Renal cortical epithelial cell (primary cell): ENCODE results near the gene DMAC2L. TPM values are rescaled to one million over a fixed set of nuclear protein-coding genes. Genes with fewer than 3 reads are reported as not detected.

Experiments
- DNase-seq: peaks from one replicate; pipeline ENCODE4 v3.0.0-alpha.2; 2011; ENCODE audit warnings: low read depth
- total RNA-seq: library from RNA; depleted of rRNA; stranded (reverse); fragments of >200 nt; gene quantifications from 2 replicates; pipeline ENCODE4 v1.2.3, GENCODE V29; 2014

The DMAC2L gene
- total RNA-seq, 1 donor from 2014 or later = 10.6 TPM

DNA sequence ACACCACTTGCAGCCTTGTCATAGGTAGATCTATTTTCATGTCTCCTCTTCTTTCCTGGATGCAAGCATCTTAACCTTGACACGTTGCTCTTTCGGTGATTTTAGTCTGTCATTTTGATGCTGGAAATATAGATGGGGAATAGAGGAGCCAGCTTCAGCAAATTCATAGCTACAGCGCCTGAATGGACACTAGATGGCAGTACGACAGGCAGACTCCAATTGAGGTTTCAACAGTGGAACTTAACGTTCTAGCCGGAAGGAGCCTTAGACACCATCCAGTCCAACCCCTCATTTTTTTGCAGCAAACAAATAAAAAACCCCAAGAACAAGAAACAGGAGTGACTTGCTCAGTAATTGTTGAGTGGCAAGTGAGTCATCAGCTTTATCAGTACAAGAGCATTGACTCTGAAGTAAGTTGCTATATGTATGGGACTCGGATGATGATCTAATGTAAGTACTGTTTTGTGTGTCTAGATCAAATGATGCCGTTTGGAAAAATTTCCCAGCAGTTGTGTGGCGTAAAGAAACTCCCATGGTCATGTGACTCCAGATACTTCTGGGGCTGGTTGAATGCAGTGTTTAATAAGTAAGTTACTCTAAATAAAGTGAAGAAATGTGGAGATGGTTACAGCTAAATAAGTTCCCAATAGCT is 9.0 kb downstream of the DMAC2L start:
- peak; percentile 93 for DNase-seq

DNA sequence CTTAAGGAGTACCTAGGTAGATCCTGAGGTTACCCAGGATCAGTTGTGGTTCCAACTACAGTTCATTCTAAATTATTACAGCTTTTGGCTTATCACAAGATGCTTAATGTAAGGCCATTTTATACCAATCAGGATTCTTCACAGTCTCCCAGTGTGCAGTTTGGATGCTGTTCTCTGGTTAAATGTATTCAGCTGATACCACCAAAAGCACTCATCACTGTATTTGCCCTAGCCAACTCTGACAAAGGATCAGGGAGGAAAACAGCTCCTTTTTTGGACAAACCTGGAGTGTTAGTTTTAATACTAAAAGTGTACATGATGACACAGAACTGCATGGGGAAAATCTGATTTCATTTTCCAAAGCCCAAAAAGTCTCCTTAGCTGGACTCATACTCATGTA is 19.5 kb downstream of the DMAC2L start:
- no peak for DNase-seq

DNA sequence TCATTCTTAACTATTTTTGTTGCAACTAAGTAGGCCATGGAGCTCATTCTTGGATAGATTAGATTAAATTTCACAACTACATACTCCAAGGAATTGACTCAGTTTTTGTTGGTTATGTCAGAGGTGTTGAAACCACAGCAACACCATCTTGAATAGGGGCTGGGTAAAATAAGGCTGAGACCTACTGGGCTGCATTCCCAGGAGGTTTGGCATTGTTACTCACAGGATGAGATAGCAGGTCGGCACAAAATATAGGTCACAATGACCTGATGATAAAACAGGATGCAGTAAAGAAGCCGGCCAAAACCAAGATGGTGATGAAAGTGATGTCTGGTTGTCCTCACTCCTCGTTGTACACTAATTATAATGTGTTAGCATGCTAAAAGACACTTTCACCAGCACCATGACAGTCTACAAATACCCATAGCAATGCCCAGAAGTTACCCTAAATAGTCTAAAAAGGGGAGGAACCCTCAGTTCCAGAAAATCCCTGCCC is 20.9 kb downstream of the DMAC2L start:
- peak; percentile 22 for DNase-seq

DNA sequence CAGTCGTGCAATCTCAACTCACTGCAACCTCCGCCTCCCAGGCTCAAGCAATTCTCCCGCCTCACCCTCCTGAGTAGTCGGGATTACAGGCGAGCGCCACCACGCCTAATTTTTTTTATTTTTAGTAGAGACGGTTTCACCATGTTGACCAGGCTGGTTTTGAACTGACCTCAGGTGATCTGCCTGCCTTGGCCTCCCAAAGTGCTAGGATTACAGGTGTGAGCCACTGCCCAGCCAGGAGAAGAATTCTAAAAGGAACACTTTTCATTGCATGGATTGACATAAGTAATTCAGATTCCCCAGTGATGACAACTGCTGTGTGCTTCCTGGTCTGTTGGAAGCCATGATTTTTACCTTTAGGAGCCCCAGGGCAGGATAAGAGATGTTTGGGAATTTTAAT is 22.1 kb downstream of the DMAC2L start:
- DNase-seq = no peak

DNA sequence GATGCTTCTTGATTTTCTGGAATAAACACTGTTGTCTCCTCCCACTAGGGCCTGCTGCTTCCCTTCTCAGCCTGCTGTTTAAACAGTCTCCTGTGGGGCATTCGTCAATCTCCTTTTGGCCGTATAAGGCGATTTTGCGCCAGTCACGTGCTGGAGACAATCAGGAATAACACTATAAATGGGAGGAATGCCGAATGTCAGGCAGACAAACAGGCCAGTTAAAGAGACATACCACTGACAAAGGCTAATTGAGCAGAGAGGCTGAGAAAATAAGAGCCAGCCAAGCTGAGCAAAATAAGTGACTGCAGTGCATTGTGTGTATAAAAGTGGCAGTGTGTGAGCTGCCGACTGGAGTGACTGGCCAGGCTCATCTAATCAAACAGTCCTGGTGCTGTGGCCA is 23.3 kb downstream of the DMAC2L start:
- DNase-seq = no peak

DNA sequence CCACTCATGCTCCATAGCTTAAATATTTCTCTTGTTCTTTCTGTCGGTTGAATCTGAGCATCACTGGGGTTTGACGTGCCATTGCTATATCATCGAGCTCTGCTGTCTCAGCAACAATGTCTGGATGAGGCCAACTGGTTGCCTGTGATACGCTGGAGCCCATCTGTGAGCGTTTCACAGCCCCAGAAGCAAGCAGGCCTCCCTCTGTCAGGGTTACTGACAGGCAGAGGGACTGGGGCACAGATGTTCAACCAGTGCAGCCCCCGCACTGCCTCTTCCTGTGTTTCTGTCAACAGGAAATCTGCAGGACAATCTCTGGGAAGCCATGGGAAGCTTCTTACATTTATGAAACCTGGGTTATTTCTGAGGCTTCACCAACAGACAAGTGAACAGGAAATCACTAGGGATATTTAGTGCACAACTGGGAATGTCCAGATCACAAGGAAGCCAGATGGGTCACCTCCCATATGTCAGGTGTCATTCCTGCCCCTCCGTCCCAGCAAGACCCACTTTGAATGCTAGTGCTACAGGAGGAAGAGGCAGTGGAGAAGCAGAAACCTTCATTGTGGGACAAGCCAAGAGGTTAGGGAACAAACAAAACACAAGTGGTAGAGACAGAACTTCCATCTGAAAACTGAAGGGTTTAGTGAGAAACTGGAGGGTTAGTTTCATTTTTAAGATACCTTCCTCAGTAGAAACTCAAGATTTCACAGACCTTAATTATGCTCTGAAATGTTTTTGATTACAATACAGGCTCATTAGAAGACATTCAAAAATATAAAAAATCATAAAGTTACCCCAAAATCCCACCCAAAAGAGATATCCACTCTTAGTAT is 24.1 kb downstream of the DMAC2L start:
- DNase-seq = no peak

DNA sequence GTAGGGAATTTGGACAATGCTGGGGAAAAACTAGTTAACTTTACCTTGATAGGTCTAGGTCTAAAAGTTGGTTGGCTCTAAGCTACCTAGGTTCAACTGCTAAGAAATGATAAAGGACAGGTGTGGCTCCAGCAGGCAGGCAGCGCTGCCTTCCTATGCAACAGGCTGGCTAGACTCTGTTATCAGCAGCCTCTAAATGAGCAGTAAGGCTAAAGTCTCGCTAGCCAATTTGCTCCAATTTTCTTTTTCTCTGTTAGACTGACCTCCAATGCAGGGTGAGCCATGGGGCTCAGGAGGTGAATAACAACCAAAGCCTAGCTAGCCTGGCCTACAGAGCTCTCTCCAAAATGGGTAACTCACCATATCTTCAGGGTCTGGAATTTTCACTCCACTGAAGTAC is 26.5 kb downstream of the DMAC2L start:
- DNase-seq = no peak

DNA sequence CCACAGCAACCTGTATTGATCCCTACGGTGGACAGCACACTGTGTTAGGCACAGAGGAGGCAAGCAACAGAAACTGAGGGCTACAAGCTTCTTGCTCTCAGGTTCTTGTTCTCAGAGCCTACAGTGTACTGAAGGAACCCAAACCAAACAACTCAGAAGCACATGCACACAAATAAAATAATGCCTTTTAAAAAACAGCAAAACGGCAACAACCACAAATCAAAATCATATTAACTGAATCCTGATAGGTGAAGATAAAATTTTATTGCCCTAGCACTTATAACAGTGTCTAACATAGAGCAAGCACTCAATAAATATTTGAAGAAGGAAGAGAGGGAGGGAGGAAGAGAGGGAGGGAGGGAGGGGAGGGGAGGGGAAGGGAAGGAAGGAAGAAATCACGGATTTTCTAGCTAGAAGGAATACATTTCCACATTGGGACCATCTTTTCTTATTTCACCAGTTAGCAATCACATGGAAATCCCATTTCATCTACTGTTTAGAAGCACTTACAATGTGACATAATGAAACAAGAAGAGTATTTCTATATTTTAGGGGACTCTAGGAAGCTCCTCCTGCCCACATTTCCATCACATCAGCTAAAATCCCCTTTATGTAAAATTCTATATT is 27.2 kb downstream of the DMAC2L start:
- DNase-seq = no peak

DNA sequence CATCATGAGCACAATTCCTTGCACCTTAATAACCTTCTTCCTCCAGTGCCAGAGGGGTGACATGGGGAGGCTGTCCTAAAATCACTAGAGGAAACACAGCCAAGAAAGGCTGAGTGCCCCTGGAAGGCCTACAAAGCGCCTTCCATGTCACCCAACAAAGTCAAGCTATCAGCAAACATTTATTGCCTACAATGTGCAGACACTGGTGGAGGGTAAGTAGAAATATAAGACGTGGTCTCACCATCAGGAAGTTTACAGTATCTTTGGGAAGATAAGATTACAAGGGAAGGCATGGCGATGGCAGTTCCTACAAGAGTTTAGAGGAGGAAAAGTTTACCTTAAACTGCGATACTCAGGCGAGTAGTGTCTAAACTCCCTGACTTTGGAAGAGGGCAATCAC is 27.9 kb downstream of the DMAC2L start:
- DNase-seq = no peak

DNA sequence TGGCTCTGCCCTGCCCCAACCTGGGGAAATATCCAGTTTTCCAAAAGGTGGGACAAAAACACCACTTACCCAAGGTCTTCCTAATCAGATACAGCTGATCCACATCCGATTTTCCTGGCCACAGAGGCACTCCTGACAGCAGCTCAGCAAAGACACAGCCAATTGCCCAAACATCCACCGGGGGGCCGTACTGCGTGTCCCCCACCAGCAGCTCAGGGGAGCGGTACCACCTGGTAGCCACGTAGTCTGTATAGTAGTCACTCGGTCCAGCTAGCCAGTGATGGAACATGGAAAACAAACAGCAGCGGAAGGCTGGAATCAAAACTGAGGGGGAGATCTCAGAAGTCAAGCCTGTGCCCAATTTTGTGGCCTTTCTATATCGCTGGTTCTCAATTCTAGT is 28.8 kb downstream of the DMAC2L start:
- DNase-seq = no peak

DNA sequence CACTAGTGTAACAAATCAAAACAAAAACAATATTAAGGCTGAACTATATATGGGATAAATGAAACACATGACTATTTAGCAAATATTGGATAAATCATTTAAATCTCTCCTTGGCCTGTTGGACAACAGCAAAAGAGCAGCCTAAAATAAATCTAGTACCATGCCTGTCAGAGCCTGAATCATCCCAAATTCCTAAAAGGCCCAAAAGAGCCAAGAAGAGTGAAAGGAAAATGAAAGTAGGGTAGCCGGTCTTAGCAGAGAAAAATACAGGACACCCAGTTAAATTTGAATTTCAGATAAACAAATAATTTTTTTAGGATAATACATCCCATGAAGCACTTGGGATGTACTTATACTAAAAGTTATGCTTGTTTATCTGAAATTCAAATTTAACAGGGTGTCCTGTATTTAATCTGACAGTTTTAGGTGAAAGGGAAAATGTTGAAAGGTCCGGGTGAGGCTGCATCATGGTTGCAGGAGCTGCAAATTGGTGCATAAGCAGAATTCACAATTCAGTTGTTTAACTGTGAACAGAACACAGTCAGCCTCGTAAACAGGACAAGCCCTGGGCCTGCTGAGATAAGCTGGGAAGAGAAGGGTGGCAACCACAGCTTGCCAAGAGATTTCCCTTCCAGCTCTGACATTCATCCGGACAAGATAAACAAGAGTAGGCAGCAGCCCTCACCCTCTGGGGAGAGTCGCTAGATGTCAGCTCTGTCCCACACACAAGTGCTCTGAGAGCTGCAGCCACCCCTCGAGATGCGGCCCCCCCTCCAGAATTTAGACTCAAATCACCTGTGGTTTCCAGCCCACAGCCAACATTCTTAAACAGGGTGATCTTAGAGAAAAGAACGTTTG is 30.3 kb downstream of the DMAC2L start:
- peak; percentile 69 for DNase-seq

DNA sequence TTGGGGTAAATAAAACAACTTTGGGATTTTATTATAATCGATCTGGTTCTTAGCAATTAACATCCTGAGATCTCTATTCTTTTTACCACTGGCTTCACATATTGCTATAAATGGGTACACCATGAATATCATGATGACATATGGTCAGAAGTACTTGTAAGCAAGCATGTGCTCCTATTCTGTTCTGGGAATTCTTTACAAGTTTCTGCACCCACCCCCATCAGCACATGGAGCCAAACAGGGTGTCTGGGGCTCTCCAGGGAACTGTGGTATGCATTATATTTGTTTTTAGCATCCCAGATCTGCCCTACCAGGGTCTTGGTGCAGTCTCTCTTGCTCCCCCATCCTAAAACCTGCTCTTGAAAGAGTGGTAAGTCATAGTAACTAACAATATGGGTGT is 31.3 kb downstream of the DMAC2L start:
- DNase-seq = no peak

DNA sequence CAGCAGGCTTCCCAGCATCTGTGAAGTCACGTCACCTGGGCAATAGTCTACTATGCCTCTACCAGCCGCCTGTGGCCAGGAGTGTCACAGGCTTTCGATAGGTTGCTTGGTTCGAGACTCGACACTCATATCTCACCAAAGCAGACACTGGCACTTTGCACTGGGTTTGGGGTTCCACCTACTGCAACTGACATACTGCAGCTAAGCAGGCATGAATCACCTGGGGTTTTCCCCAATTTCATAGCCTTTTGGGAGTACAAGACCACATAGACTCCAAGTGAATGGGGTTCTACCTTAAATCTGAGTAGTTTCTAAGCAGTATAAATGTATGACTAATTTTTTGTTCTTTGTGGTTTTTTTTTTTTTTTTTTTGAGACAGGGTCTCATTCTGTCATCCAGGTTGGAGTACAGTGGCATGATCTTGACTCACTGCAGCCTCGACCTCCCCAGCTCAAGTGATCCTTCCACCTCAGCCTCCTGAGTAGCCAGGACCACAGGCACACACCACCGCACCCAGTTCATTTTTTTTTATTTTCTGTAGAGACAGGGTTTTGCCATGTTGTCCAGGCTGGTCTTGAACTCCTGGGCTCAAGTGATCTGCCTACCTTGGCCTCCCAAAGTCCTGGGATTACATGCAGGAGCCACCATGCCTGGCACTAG is 32.1 kb downstream of the DMAC2L start:
- DNase-seq = peak; percentile 70

DNA sequence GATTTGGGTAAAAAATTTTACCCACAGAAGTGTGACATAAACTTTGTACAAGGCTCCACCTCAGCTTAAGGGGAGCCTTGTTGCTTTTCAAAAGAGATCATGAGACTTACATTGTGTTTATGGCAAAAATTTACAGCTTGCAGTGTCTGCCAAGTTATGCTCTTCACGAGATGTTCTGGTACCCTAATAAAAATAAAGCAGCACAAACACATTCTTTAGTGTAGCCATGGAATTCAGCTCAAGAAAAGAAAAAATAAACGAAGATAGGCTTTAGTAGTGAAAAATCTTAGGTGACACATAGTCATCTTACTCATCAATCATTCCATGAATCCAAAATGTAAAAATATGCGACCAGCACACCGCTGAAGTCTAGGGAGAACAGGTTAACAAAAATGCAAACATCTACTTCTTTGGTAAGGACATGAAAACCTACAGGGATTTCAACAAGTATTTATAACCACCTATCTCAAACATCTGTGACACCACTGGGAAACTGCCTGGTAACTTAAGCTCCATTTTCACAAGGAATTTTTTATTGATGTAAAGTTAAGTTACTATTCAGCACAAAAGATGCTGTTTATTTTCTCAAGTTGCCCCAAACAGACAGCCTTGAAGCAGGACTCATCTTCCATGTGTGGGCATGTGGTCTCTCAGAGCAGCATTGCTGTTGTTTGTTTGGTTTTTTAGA is 32.9 kb downstream of the DMAC2L start:
- no peak for DNase-seq

DNA sequence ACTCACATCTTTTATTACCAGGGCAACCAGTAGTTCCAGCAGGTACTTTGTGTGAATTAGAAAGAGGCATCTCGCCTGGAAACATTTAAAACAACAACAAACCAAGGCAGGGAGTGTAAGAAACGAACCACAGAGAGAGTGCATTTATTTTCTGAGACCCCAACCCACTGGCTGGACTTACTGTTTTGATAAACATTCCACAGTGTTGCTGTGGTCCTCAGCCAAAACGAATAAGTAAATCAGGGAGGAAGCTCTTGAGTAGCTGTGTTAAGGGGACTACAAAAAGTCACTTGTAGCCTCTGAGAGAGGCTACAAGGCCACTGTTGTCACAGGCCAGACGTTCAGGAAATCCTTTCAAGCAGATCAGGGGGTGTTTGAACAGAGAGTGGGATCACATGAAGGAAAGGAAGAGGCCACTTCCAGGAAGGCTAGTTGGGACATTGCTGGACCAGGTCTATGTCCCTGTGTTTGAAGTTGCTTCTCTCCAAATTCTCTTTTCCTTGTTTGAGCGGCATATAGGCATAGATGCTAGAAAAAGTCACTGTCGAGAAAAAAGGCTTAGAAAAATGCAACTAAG is 33.8 kb downstream of the DMAC2L start:
- DNase-seq = no peak

DNA sequence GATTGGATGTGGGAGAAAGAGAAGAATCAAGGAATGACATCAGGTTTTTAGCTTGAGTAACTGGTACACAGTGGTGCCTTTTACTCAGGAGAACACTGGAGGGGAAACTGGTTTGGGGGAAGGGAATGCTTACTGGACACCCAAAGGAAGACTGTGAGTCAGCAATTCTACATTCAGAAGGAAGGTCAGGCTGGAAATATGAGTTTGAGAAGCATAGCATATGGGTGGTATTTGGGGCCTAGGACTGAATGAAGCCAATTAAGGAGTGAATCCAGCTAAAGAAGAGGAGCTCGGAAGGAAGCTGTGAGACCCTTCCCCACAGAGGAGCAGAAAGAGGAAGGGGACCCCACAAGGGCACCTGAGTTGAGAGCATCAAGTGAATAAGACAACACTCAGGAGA is 35.4 kb downstream of the DMAC2L start:
- peak; percentile 79 for DNase-seq

DNA sequence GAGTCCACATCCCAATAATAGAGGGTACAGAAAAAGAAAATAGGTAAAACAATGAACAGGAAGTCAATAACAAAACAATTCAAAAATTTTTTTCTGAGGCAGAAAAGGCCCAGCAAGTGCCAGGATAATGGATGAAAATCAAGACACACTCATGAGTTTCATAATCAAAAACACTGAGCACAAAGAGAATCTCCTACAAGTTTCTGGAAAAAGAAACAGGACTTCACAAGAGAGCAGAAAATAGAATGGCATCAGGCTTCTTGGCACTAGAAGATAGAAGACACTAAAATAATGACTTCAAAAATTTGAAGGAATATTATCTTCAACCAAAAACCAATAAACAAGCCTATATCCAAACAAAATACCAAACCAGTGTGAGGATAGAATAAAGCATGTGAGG is 36.8 kb downstream of the DMAC2L start:
- no peak for DNase-seq

DNA sequence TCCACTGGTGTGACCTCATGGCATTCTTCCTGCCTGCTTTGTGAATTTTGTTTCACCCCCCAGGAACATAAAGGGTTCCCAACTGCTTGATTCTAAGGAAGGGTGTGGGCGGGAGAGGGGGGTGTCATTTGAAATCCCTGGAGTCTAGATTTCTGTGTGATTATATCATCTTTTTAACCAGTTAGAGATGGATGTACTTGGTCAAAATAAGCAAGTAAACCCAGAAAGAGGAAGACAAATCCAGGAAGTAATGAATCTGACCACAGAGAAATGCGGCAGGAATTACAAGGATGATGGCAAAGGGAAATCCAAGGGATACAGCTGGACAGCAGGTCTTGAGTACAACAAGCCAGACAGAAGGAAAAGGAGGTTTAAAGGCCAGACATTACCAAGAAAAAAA is 38.9 kb downstream of the DMAC2L start:
- DNase-seq = peak; percentile 15

DNA sequence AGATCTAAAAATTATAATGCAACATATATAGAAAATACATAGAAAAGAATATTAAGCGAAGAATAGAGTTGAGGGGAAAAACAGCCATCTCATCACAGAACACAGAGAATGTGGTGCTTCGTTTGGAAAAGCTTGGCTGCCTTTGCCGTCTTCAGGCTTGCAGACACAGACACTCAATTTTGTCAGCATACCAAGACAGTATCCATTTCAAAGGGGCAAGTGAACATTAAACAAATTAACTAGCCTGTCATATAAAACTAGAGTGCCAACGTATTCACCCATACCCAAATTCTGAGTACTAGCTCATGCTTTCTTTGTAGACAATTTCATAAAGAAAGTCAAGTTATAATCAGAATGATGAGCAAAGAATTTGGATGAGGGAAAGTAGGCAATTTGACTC is 40.5 kb downstream of the DMAC2L start:
- no peak for DNase-seq

DNA sequence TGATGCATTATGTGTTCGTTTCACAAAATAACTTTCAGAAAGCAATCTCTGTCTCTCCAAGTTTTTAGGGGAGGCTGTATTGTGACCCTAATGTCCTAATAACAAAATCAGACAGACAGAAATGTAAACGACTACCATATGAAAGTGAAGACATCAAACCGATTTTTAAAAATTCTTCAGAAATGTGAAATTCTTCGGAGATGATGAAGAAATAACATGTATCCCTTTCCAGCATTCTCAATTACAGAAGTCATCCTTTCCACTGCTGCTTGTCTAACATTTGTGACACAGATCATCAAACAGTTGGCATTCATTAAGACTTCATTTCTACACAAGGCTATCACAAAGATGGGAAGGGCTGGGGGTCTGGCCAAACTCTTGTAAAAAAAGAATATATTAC is 41.0 kb downstream of the DMAC2L start:
- no peak for DNase-seq
